Measurements from ENCODE around the gene ADAM19. TPM values are rescaled to one million over a fixed set of nuclear protein-coding genes. Genes with fewer than 3 reads are reported as not detected.
A peak's percentile ranks its signal among the peaks of the same experiment; 100 is the strongest.

Gene ADAM19
- total and polyA plus RNA-seq, 2 donors (not counting 1 experiment from before 2014, with no cell fraction given): 13.0 to 65.2 TPM

DNA sequence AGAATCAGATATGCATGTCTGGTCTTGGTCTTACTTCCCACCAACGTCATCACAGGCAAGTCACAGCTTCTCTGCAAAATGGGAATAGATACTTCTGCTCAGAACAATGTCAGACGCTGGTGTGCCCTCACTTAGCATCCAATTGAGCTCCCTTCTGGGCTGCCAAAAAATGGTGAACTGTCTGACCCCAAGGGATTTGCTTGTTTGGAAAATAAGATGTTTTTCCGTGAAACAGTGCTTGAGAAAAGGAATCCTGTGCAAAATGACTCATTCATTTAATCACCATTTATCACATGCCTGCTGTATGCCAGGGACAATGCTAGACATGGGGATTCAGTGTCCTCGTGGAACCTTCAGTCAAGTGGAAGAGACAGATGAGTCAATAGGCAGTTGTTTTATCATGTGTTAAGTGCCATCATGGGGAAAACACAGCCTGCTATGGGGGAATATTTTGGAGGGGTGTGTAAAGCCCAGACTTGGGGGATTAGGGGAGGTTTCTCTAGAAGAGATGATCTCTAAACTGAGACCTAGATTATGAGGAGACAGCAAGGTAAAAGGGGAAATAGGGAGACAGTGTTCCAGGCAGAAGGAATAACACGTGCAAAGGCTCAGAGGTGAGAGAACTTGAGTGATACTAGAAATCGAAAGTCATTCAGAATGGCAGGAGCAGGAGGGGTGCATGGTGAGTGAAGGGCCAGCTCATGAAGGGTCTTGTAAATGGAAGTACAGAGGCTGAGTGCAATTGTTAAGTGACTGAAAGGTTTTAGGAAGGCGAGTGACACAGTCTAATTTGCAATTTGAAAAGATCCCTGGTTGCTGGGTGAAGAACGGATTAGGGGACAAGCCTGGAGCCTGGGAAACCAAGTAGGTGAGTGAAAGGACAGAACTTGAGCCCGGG, 111.7 kb downstream of the ADAM19 start:
- Histone ChIP-seq H3K4me3 (replicated peaks in 1 of 4; ENCODE audit: control extremely low read depth in 1 of 4, insufficient read depth in 1 of 4, low read depth in 3 of 4, low read length in 4 of 4) (no peak overlapping the region), H3K79me2 (ENCODE audit: control insufficient read depth, insufficient read depth, low read length) (no peaks in the 10 kb centered on the region), H3K27ac (ENCODE audit: insufficient read depth, low read length) (no peak overlapping the region), H3K9me3 (ENCODE audit: control insufficient read depth, insufficient read depth, low read depth, low read length) (no peaks in the 10 kb centered on the region), H3K4me2 (ENCODE audit: extremely low read depth, insufficient read depth, low read length) (peak overlapping the region; percentile 13), H3K36me3 (ENCODE audit: control insufficient read depth, insufficient read depth, low read length) (no peaks in the 10 kb centered on the region), H4K20me1 (ENCODE audit: control insufficient read depth, extremely low read depth, insufficient read depth, low read length) (no peaks in the 10 kb centered on the region), H3K4me1 (ENCODE audit: control insufficient read depth, extremely low read depth, insufficient read depth, low read length) (peaks cover 3% of the 10 kb centered on the region), H3K27me3 (ENCODE audit: control insufficient read depth, insufficient read depth, low read length) (peaks cover 10% of the 10 kb centered on the region), H3K9ac (ENCODE audit: insufficient read depth, low read length) (no peak overlapping the region), H2AFZ (ENCODE audit: low read length) (no peak overlapping the region)
- DNase-seq (ENCODE audit: low read depth in 2 of 2): peak; percentile 22 to 77
- TF ChIP-seq, protein P1, sequence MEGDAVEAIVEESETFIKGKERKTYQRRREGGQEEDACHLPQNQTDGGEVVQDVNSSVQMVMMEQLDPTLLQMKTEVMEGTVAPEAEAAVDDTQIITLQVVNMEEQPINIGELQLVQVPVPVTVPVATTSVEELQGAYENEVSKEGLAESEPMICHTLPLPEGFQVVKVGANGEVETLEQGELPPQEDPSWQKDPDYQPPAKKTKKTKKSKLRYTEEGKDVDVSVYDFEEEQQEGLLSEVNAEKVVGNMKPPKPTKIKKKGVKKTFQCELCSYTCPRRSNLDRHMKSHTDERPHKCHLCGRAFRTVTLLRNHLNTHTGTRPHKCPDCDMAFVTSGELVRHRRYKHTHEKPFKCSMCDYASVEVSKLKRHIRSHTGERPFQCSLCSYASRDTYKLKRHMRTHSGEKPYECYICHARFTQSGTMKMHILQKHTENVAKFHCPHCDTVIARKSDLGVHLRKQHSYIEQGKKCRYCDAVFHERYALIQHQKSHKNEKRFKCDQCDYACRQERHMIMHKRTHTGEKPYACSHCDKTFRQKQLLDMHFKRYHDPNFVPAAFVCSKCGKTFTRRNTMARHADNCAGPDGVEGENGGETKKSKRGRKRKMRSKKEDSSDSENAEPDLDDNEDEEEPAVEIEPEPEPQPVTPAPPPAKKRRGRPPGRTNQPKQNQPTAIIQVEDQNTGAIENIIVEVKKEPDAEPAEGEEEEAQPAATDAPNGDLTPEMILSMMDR (conservative IDR thresholded peaks at IDR 0.05 in 1 of 2, IDR thresholded peaks at IDR 0.05 in 1 of 2; ENCODE audit: low read depth in 1 of 2, low read length in 2 of 2): no peak
- no peak for TF ChIP-seq EZH2 (IDR thresholded peaks at IDR 0.05; ENCODE audit: low read length, missing control alignments)

DNA sequence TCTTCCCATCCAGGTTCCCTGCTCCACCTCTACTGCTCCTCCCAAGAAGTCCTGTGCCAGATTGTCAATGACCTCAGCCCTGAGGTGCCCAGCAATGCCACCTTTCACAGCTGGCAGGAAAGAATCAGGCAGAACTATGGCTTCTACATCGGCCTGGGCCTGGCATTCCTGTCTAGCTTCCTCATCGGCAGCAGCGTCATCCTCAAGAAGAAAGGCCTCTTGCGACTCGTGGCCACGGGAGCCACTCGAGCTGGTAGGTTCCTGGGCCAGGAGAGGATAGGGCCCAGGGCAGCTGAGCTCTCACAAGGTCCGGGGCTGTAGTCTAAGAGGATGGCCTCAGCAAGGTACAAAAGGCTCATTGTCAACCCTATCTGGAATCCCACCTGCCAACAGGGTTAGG, 112.5 kb downstream of the ADAM19 start:
- no peaks in the 10 kb centered on the region for H3K79me2 ChIP-seq (ENCODE audit: control insufficient read depth, insufficient read depth, low read length)
- no peaks in the 10 kb centered on the region for H3K9me3 ChIP-seq (ENCODE audit: control insufficient read depth, insufficient read depth, low read depth, low read length)
- no peak overlapping the region for H2AFZ ChIP-seq (ENCODE audit: low read length)
- no peak overlapping the region for H3K27ac ChIP-seq (ENCODE audit: insufficient read depth, low read length)
- no peaks in the 10 kb centered on the region for H3K36me3 ChIP-seq (ENCODE audit: control insufficient read depth, insufficient read depth, low read length)
- H3K9ac ChIP-seq (ENCODE audit: insufficient read depth, low read length): no peak overlapping the region
- no peak for TF ChIP-seq EZH2 (IDR thresholded peaks at IDR 0.05; ENCODE audit: low read length, missing control alignments)
- TF ChIP-seq, protein P1 (conservative IDR thresholded peaks at IDR 0.05 in 1 of 2, IDR thresholded peaks at IDR 0.05 in 1 of 2; ENCODE audit: low read depth in 1 of 2, low read length in 2 of 2): no peak
- peak in 1 of 2 donors; percentile 55 for DNase-seq (ENCODE audit: low read depth in 2 of 2)
- H3K27me3 ChIP-seq (ENCODE audit: control insufficient read depth, insufficient read depth, low read length): peaks cover 10% of the 10 kb centered on the region
- peaks cover 3% of the 10 kb centered on the region for H3K4me1 ChIP-seq (ENCODE audit: control insufficient read depth, extremely low read depth, insufficient read depth, low read length)
- no peak overlapping the region for H3K4me3 ChIP-seq (replicated peaks in 1 of 4; ENCODE audit: control extremely low read depth in 1 of 4, insufficient read depth in 1 of 4, low read depth in 3 of 4, low read length in 4 of 4)
- no peak overlapping the region for H3K4me2 ChIP-seq (ENCODE audit: extremely low read depth, insufficient read depth, low read length)
- H4K20me1 ChIP-seq (ENCODE audit: control insufficient read depth, extremely low read depth, insufficient read depth, low read length): no peaks in the 10 kb centered on the region

DNA sequence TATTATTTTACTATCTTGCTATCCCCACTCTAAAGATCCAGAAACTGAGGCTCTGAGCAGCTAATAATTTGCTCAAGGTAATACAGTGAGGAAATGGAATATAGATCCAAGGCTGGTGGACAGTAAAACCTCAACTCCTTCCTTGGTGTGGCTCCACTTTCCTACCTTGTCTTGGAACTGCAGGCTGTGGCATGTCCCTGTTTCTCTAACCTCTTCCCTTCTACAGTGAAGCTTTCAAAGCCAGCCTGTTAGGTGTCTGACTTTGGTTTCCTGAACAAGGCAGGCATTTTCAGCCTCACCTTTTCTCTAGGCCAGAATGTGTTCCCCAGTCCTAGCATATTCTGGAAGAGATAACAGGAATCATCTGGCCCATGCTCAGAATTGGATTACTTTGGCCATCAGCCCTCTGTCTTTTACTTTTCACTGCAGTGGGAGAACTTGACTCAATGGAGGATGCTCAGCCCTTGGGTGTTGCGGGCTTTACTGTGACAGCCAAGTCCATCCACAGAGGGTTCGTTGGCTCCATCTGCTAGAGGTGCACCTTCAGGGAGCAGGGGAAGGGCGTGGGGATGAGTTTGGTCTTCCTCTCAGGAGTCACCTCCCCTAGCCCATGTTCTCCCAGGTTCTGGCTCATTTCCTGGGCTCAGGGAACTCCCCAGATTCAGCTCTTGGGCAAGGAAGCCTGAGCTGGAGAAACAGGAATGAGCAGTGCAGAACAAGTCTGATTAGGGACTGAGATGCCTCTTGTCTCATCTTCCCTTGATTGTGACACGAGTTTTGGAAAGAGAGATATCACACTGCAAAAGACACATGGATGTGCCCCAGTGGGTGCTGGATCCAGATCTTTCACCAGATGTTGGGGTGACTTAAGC, 114.4 kb downstream of the ADAM19 start:
- Histone ChIP-seq H3K4me2 (ENCODE audit: extremely low read depth, insufficient read depth, low read length) (no peak overlapping the region), H3K36me3 (ENCODE audit: control insufficient read depth, insufficient read depth, low read length) (no peaks in the 10 kb centered on the region), H3K4me1 (ENCODE audit: control insufficient read depth, extremely low read depth, insufficient read depth, low read length) (peaks cover 3% of the 10 kb centered on the region), H3K79me2 (ENCODE audit: control insufficient read depth, insufficient read depth, low read length) (no peaks in the 10 kb centered on the region), H3K27ac (ENCODE audit: insufficient read depth, low read length) (no peak overlapping the region), H3K9ac (ENCODE audit: insufficient read depth, low read length) (no peak overlapping the region), H4K20me1 (ENCODE audit: control insufficient read depth, extremely low read depth, insufficient read depth, low read length) (no peaks in the 10 kb centered on the region), H3K4me3 (replicated peaks in 1 of 4; ENCODE audit: control extremely low read depth in 1 of 4, insufficient read depth in 1 of 4, low read depth in 3 of 4, low read length in 4 of 4) (no peak overlapping the region), H2AFZ (ENCODE audit: low read length) (no peak overlapping the region), H3K27me3 (ENCODE audit: control insufficient read depth, insufficient read depth, low read length) (peaks cover 10% of the 10 kb centered on the region), H3K9me3 (ENCODE audit: control insufficient read depth, insufficient read depth, low read depth, low read length) (no peaks in the 10 kb centered on the region)
- TF ChIP-seq, protein P1 (conservative IDR thresholded peaks at IDR 0.05 in 1 of 2, IDR thresholded peaks at IDR 0.05 in 1 of 2; ENCODE audit: low read depth in 1 of 2, low read length in 2 of 2): no peak
- DNase-seq (ENCODE audit: low read depth in 2 of 2): no peak
